NCI-H345 treated with DMSO at 0.1 percent for 48 hours (cell line): Measurements from ENCODE around the gene RNGTT.
"Not testable (repeated sequence)": the region's sequence is repeated elsewhere in the genome, so short reads cannot be mapped to it uniquely, and the experiment has no call there.

Experiments
- DNase-seq: peaks from one replicate; lab custom pipeline; 2025; ENCODE audit not compliant: unreplicated experiment; lab: John Stamatoyannopoulos, UW

The RNGTT gene

DNA sequence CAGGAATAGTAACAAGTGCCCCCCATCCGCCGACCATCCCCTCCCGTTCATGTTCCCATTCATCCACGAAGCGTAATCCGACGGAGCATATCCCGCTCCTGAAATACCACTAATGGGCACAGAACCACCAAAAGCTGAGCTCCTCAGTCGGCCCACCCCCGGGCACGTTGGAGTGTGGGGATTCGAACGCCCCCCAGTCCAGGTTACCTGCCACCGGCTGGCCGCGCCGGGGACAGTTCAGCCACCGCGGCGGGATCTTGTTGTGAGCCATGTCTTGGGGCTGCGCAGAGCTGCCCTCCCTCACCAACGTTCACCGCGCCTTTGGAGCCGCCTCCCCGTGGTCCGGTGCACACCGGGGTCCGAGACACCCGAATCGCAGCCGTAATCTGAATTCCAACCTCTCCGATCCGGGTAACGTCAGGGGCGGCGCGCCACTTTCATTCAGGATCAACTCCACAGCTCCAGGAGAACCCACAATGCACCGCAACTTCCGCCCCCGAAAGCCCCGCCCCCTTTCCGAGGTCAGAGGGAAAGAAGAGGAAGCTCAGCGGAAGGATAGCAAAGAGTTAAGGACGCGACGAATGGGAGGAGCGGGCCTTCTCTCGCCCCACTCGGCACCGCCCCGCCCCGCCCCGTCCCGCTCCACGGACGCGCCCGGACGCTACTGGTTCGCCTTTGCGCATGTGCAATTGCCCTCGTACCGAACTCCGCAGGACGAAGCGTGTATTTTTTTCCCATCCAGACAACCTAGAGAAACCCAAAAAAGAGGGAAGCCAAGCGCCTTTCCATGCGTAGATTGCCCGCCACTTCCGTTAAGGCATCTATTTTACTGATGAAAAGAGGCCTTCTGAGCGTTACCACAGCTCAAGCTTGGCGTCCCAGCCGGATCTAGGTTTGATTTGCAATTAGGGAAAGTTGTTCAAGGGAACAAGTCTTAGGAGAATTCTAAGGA, at the start of gene RNGTT:
Gene RNGTT (minus strand): TSS at position 480 of the 952 bp plus-strand sequence. CDS start 209 bp downstream, at position 271.
- peak; percentile 95 for DNase-seq

- DNase-seq = no peak
These were observed 48.0 kb upstream of the RNGTT start for GRCh38 chr6:89011436-89011835.

GRCh38 chr6:89010825-89011224, 47.4 kb upstream of the RNGTT start:
- no peak for DNase-seq

DNA sequence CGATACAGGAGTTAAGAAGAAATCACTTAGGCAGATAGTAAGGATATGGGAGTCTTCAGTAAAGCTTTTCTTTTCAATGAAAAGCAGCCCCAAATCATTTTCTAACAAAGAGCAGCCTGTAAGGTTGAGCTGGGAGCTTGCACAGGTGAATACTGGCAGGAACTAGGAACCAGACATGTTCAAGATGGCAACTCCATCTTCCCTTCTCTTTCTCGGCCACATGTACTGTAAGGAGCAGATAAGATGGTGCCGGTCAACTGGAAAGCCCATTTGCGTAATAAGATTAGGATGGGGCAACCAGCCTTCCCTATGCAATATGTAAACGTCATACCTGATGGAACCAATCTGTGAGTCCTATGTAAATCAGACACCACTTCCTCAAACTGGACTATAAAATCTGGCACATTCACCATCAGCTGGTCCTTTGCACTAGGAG, 46.2 kb upstream of the RNGTT start:
- DNase-seq = no peak

DNA sequence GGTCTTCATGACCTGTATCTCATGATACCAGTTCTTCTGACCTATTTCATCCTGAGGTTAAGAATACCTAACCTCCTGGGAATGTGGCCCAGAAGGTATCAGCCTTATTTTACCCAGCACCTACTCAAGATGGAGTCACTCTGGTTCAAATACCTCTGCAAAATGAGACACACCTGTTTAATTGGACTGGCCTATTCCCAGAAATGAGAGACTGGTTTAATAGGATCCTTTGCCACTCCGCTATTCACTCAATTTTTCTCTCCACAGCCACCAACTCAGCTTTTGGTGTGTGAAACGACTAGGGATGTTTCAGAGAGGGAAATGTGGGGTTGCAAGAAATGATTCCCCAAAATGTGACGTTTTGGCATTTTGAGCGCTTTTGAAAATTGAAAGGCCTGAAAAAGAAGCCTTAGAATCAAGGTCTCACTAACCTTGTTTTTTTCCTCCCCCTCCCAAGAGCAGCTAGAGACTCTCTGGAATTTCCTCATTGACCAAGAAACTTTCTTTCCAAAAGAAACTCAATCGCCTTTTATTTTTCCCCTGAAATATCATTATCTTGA, 45.5 kb upstream of the RNGTT start:
- no peak for DNase-seq

- no peak for DNase-seq
These were observed 44.8 kb upstream of the RNGTT start for GRCh38 chr6:89008001-89008814.

- DNase-seq = no peak
These were observed 44.0 kb upstream of the RNGTT start for GRCh38 chr6:89007209-89008000.

GRCh38 chr6:89002523-89002922, 39.1 kb upstream of the RNGTT start:
- no peak for DNase-seq

GRCh38 chr6:88997327-88997726, 33.9 kb upstream of the RNGTT start:
- no peak for DNase-seq

- no peak for DNase-seq
These were observed 29.5 kb upstream of the RNGTT start for GRCh38 chr6:88992741-88993552.

- DNase-seq = no peak
These were observed 25.8 kb upstream of the RNGTT start for GRCh38 chr6:88989215-88989614.

DNA sequence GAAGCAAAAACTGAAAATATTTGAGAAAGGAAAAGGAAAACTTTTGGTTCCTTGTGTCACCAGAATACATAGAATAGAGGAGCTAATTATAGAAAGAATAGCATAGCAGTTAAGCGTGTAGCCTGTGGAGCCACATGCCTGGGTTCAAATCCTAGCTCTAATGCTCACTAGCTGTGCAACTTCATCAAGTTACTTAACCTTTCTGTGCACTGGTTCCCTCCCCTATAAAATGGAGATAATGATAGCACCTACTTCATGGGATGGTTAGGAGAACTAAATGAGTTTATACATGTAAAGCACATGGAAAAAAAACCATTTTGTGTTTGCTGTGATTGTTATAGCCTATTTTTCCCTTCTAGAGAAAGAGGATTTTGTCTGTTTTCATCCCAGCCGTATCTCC, 24.5 kb upstream of the RNGTT start:
- no peak for DNase-seq

DNA sequence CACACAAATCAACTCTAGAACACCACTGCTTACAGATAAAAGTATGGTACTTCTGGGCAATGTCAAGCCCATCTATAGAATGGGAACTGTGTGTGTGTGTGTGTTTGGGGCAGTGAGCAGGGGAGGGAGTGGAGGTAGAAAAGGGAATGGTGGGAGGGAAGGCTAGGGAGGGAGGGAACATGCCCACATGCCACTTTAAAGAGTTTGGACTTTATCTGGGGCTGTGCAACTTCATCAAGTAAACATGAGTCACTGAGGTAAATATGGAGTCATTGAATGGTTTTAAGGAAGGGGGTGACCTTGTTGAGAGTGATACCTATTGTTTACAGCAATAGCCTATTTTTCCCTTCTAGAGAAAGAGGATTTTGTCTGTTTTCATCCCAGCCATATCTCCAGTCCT, 22.5 kb upstream of the RNGTT start:
- no peak for DNase-seq

GRCh38 chr6:88984606-88985005, 21.2 kb upstream of the RNGTT start:
- no peak for DNase-seq

DNA sequence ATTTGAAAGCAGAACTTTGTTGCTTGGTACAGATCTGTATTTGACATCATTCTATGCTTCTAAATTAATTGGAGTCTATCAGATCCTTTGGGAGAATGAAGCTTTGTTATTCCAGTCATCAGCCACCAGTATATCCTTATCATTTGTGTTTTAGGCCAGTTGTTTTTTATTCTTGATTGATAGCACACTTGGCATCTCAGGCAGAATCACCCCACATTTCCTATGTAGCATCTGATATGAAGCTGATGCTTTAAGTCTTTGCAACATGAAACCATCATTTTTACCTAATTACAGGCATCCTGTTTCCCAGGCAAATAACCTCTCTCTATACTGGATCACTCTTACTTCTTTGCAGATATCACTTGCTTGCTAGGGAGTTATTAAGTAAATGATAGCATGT, 20.7 kb upstream of the RNGTT start:
- no peak for DNase-seq

DNA sequence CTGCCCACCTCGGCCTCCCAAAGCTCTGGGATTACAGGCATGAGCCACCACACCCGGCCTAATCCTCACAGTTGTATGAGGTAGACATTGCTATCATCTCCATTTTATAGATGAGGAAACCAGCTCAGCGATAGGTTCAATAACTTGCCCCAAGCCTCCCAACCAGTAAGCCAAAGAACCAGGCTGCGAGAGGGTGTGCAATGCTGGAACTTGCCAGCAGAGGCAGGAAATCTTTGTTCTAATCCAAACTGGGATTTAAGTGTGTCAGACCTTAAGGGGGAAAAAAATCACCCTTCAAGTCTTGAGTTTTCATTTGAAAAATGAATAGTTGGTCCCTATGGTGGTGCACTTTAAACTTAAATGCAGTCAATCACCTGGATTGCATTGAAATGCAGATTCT, 20.1 kb upstream of the RNGTT start:
- DNase-seq = no peak

- not testable (repeated sequence) for DNase-seq
These were observed 19.7 kb upstream of the RNGTT start for GRCh38 chr6:88983129-88983528.

DNA sequence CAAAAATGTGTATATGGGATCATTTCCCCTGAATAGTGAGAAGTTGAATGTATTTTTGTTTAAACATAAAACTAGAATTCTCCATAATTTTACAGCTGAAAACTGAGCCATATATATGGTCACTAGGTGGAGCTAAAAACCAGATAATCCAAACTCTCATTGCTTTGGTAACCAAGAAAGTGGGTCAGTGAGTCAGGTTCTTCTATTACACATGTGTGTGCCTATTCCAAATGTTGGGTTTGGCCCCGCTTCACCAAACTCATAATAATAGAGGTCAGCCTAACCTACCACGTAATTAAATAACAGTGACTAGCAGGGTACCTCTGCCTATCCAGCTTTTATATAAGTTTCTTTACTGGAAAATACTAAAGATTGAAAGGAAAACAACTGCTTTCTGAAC, 19.3 kb upstream of the RNGTT start:
- DNase-seq = peak; percentile 8

DNA sequence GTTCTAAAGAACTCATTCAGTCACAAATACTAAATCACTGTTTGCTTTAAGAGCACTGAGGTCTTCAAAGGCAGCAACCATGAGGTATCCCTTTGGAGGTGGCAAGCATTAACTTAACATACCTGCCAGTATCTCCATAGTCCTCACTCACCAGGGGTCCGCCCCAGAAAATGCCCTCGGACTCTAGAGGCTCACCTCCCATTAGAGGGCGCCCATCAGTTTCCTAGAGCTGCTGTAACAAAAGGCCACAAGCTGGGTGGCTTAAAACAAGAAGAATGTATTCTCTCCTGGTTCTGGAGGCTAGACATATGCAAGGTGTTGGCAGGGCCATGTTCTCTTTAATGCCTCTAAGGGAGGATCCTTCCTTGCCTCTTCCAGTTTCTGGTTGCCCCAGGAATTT, 12.0 kb upstream of the RNGTT start:
- no peak for DNase-seq
